ENCODE data around the gene ST8SIA4. TPM values are rescaled to one million over a fixed set of nuclear protein-coding genes. Genes with fewer than 3 reads are reported as not detected.

Gene ST8SIA4
- total RNA-seq, 2 donors from 2014 or later = 0.80 to 0.82 TPM

DNA sequence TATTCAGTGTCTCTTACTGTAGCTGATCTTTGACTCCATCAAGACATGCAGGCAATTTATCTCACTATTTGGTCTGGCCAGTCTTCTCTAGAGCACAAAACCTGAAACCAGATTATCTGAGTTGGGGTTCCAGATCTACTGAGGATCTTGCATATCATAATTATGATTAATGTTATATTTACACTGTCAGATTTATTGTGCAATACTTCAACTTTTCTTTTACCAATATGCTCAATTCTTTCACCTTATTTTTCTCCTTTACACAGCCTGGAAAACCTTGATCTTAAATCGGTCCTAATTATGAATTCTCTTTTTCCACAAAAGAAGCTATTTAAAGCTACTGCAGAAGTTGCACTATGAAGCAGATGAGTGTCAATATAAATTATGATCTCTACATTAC lies 140.1 kb downstream of the ST8SIA4 start:
- intact Hi-C loops (cut with DNase I) = no loop called here
- TF ChIP-seq, protein P1, sequence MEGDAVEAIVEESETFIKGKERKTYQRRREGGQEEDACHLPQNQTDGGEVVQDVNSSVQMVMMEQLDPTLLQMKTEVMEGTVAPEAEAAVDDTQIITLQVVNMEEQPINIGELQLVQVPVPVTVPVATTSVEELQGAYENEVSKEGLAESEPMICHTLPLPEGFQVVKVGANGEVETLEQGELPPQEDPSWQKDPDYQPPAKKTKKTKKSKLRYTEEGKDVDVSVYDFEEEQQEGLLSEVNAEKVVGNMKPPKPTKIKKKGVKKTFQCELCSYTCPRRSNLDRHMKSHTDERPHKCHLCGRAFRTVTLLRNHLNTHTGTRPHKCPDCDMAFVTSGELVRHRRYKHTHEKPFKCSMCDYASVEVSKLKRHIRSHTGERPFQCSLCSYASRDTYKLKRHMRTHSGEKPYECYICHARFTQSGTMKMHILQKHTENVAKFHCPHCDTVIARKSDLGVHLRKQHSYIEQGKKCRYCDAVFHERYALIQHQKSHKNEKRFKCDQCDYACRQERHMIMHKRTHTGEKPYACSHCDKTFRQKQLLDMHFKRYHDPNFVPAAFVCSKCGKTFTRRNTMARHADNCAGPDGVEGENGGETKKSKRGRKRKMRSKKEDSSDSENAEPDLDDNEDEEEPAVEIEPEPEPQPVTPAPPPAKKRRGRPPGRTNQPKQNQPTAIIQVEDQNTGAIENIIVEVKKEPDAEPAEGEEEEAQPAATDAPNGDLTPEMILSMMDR (IDR thresholded peaks at IDR 0.05) = no peak
- TF ChIP-seq POLR2A (IDR thresholded peaks at IDR 0.05) = no peak
- no peak for TF ChIP-seq POLR2AphosphoS5 (IDR thresholded peaks at IDR 0.05)
- Histone ChIP-seq H3K4me1 (replicated peaks) (no peaks in the 10 kb centered on the region), H3K36me3 (no peaks in the 10 kb centered on the region), H3K4me3 (no peak overlapping the region), H3K27me3 (replicated peaks; ENCODE audit: insufficient read depth) (no peaks in the 10 kb centered on the region), H3K9me3 (no peaks in the 10 kb centered on the region), H3K27ac (no peak overlapping the region)
- no peak for DNase-seq (ENCODE audit: low spot score)
- 90% methylated on average over 1 of the region's 1 CpG for WGBS

DNA sequence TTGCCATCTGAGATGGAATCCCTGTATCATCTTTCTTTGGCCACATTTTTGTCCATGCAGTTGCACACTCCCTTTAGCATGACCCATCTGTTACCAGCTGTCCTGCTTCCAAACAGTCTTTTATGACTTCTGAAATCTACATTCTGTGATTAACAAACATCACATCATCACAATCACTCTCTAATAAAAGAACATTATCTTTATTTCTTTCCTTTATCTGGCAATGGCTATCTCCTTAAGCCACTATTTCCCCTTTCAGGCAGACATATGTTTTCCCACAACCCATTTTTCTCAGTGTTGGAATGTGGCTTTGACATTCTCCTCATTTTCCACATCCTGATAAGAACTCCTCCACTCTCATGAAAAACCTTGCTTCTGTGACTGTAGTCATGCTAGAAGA lies 141.0 kb downstream of the ST8SIA4 start:
- TF ChIP-seq POLR2A (IDR thresholded peaks at IDR 0.05) (no peak), POLR2AphosphoS5 (IDR thresholded peaks at IDR 0.05) (no peak)
- TF ChIP-seq, protein P1 (IDR thresholded peaks at IDR 0.05) = no peak

DNA sequence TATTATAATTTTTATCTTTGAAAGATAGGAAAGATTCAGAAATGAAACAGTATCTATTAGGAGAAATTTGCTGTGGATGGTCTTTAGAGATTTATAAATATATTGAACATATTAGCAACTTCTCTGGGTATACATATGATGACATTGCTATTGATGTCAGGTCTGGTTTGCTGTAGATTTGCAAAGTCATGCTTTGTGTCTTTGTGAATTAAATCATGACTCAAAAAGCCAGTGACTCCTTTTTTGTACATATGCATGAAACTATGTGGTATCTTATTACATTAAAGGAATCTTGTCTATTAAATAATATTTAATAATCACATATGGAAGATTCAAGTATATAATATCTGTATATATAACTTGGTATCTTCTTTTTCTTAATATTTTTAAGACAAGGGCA lies 141.9 kb downstream of the ST8SIA4 start:
- Histone ChIP-seq H3K4me3 (no peak overlapping the region), H3K27ac (no peak overlapping the region), H3K36me3 (no peaks in the 10 kb centered on the region), H3K27me3 (replicated peaks; ENCODE audit: insufficient read depth) (no peaks in the 10 kb centered on the region), H3K4me1 (replicated peaks) (no peaks in the 10 kb centered on the region), H3K9me3 (no peaks in the 10 kb centered on the region)
- TF ChIP-seq POLR2AphosphoS5 (IDR thresholded peaks at IDR 0.05) (no peak), POLR2A (IDR thresholded peaks at IDR 0.05) (no peak)
- TF ChIP-seq, protein P1 (IDR thresholded peaks at IDR 0.05) = no peak
- intact Hi-C loops (cut with DNase I) = no loop called here
- no peak for DNase-seq (ENCODE audit: low spot score)

More for the DNA sequence above, 141.0 kb downstream of the ST8SIA4 start:
- Histone ChIP-seq H3K36me3 (no peaks in the 10 kb centered on the region), H3K4me3 (no peak overlapping the region), H3K9me3 (no peaks in the 10 kb centered on the region), H3K27me3 (replicated peaks; ENCODE audit: insufficient read depth) (no peaks in the 10 kb centered on the region), H3K27ac (no peak overlapping the region), H3K4me1 (replicated peaks) (no peaks in the 10 kb centered on the region)
- intact Hi-C loops (cut with DNase I) = no loop called here
- DNase-seq (ENCODE audit: low spot score) = no peak

DNA sequence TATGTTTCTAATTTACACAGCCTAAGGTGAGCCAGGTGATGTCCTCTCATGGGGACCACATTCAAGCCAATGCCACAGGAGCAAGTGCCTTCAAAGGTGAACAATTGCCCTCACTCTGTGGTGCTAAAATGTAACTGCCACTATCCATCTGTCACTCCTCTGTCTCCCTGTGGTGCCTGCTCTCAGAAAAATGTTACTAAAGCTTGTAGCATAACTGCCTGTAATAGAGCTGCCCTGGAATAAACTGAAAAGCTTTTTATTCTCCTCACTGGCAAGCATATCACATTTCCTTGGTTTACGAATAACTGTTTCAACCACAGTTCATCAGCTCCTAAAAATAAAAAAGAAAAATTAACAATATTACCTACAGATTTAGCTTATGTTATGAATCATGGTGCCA lies 142.4 kb downstream of the ST8SIA4 start:
- H3K9me3 ChIP-seq = no peaks in the 10 kb centered on the region
- no peak overlapping the region for H3K4me3 ChIP-seq
- intact Hi-C loops (cut with DNase I) = no loop called here
- no peaks in the 10 kb centered on the region for H3K36me3 ChIP-seq
- 68% methylated on average over 1 of the region's 1 CpG for WGBS
- DNase-seq (ENCODE audit: low spot score) = no peak
- no peaks in the 10 kb centered on the region for H3K4me1 ChIP-seq (replicated peaks)
- no peaks in the 10 kb centered on the region for H3K27me3 ChIP-seq (replicated peaks; ENCODE audit: insufficient read depth)
- H3K27ac ChIP-seq = no peak overlapping the region
- TF ChIP-seq POLR2A (IDR thresholded peaks at IDR 0.05) (no peak), POLR2AphosphoS5 (IDR thresholded peaks at IDR 0.05) (no peak)
- TF ChIP-seq, protein P1 (IDR thresholded peaks at IDR 0.05) = no peak

DNA sequence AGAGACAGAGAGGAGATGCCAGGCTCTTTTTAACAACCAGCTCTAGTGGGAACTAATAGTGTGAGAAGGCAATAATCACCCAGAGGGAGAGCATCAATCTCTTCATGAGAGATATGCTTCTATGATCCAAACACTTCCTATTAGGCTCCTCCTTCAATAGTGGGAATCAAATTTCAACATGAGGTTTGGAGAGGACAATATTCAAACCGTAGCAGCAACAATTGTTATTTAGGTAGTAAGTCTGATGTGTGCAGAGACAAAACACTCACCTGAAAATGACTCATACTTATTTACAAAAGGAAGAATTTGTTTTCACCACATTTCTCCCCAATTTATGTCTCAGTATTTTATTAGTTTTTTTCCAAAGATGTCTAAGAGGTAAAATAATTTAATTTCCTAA lies 144.3 kb downstream of the ST8SIA4 start:
- Histone ChIP-seq H3K27ac (no peak overlapping the region), H3K4me1 (replicated peaks) (no peaks in the 10 kb centered on the region), H3K27me3 (replicated peaks; ENCODE audit: insufficient read depth) (no peaks in the 10 kb centered on the region), H3K9me3 (no peaks in the 10 kb centered on the region), H3K36me3 (no peaks in the 10 kb centered on the region), H3K4me3 (no peak overlapping the region)
- intact Hi-C loops (cut with DNase I) = no loop called here
- DNase-seq (ENCODE audit: low spot score) = no peak
- 50% methylated on average over 1 of the region's 1 CpG for WGBS
- no peak for TF ChIP-seq POLR2AphosphoS5 (IDR thresholded peaks at IDR 0.05)
- no peak for TF ChIP-seq POLR2A (IDR thresholded peaks at IDR 0.05)
- TF ChIP-seq, protein P1 (IDR thresholded peaks at IDR 0.05) = no peak
